ENCODE measurements around the gene GATD1.

GATD1 gene

DNA sequence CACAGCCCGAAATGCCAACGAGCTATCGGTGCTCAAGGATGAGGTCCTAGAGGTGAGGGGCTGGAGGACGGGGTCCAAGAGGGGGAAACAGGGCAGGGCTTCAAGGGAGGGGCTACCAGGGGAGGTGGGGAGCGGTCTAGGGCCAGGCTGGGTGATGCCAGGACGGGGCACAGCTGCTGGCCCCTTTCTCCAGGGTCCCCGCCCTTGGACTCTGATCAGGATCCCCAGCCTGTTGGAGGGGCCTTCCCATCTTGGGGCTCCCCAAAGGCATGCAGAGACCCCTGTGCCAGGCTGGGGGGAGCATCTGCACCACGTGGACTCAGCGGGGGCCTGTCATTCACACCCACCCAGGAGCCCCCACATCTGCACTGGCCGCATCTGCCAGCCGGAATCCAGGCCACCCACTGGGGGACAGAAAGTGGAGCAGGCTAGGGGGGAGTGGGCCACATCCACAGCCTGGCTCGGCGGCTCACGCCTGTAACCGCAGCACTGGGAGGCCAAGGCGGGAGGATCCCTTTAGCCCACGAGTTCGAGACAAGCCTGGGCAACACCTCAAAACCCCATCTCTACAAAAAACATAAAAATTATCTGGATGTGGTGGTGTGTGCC is 52.4 kb downstream of the GATD1 start:
- DNase-seq = no peak

DNA sequence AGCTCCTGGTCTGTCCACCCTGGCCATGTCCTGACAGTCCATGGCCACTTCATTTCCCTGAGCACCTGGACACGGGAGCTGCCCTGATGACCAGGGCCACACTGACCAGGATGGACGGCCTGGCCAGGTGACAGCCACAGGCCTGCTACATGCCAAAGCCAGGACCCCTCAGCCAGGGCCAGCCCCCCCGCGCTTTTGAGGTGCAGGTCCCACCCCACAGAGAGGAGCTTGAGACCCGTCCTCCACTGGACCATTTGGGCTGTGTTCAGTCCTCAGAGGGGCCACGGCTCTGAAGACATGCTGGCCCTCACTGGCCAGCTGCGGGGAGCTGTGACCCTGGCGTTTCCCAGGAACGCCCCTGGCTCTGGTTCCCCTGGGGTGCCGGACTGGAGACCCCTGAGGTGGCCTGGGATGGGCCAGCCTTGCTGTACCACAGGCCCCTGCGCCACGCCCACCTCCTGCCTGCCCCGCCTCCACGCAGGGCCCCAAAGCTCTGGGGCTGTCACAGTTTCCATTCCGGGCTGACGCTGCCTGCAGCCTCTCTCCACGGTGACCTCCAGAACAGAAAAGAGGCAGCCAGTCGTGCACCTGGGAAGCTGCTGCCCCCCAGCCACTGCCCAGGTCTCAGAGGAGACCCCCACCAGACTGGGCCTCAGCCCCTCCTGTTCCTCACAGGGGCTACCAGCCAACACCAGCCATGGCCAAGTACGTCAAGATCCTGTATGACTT is 53.1 kb downstream of the GATD1 start:
- no peak for DNase-seq

DNA sequence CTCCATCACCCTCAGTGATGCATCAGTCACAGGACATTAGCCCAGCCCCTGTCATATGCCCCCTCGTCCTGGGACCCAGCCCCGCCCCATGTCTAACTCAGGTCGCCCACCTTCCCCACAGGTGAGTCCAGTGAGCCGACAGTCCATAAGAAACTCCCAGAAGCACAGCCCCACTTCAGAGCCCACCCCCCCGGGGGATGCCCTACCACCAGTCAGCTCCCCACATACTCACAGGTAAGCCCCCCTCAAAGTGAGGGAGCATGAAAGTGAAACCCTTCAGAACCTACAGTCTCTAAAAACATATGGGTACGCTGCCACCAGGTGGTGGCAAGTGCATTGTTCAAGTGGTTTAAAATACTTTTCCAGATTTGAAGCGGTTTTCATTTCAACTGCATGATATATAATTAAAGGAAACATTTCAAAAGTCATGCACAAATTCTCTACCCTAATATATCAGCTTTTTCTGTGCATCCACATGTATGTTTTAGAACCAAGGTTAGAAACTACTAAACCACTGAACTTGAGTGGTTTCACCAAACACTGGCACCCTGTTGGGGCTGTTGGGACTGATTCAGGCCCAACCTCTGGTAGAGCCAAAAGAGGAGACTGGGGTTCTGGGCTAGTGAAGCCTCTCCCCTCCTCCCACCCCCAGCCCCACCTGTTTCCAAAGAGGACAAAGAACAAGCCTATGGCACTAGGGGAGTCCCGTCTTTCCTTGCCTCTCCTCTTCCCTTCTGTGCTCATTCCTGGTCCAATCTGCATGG is 54.0 kb downstream of the GATD1 start:
- peak; percentile 69 for DNase-seq

DNA sequence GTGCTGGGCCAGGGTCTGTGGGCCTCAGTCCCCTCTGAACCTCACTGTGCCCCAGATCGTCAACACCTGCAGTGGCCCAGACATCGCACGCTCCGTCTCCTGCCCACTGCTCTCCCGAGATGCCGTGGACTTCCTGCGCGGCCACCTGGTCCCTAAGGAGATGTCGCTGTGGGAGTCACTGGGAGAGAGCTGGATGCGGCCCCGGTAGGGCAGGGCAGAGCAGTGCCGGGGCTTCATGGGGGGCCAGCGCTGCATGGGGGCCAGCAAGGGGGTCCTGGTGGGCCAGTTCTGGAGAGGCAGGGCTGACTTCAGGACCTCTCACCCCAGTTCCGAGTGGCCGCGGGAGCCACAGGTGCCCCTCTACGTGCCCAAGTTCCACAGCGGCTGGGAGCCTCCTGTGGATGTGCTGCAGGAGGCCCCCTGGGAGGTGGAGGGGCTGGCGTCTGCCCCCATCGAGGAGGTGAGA is 54.9 kb downstream of the GATD1 start:
- no peak for DNase-seq

DNA sequence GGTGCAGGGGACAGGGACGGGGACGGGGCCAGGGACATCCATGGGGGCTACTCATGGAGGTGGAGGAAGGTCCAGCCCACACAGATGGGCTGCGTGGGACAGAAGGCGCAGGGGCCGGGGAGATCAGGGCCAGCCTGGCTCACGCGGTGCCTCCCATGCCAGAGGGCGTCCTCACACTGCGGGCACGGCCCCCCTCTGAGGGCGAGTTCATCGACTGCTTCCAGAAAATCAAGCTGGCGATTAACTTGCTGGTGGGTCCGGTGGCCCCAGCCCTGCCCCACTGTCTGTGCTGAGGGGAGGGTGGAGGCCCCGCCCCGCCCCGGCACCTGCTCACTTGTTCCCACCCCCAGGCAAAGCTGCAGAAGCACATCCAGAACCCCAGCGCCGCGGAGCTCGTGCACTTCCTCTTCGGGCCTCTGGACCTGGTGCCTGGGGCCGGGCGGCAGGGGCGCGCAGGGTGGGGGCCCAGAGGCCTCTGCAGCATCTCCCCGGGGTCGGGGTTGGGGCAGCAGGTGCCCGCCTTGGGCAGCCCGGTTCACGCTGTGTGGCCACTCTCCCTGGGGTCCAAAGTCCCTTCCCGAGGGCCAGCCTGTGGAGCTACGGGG is 55.4 kb downstream of the GATD1 start:
- peak; percentile 73 for DNase-seq

DNA sequence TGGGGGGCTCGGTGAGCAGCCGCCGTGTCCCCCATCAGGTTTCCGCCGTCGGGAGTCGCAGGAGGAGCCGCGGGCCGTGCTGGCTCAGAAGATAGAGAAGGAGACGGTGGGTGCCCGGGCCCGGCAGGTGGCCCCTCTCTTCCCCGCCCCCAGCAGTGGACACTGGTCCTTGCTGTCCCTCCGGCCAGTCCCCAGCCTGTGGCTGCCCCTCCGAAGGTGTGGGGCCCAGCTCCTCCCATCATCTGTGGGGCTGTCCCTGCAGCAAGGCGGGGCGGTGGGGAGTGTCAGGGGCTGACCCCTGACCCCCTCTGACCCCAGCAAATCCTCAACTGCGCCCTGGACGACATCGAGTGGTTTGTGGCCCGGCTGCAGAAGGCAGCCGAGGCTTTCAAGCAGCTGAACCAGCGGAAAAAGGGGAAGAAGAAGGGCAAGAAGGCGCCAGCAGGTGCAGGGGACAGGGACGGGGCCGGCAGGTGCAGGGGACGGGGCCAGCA is 56.0 kb downstream of the GATD1 start:
- DNase-seq = no peak

DNA sequence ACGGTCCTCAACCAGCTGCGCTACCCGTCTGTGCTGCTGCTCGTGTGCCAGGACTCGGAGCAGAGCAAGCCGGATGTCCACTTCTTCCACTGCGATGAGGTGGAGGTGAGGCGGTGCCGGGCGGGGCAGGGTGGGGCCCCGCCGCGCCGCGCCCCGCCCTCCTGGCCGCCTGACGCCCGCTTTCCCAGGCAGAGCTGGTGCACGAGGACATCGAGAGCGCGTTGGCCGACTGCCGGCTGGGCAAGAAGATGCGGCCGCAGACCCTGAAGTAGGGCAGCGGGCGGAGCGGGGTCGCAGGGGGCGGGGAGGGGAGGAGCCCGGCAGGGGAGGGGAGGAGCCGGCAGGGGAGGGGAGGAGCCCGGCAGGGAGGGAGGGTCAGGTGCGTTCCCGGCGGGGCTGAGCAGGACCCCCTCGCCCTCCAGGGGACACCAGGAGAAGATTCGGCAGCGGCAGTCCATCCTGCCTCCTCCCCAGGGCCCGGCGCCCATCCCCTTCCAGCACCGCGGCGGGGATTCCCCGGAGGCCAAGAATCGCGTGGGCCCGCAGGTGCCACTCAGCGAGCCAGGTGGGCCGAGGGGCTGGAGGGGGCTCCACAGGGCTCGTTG is 56.5 kb downstream of the GATD1 start:
- peak; percentile 28 for DNase-seq

DNA sequence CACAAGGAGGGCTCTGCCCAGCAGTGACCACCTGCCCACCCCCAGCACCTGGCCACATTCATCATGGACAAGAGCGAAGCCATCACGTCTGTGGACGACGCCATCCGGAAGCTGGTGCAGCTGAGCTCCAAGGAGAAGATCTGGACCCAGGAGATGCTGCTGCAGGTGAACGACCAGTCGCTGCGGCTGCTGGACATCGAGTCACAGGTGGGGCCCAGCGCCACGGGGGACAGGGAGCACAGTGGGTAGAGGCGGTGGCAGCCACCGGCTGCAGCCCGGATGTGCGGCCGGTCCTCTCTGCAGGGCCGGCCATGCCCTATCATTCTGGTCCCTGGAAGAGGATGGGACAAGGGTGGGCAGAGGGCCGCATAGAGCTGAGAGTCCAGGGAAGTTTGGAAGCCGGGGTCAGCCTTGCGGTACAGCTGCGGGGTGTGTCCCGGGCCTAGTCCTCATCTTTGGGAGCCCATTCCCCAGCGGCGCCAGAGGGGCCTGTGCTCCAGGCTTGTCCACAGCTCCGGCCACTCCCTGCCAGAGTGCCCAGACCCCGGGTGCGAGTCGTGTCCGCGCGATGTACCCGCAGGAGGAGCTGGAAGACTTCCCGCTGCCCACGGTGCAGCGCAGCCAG is 57.2 kb downstream of the GATD1 start:
- DNase-seq = no peak

DNA sequence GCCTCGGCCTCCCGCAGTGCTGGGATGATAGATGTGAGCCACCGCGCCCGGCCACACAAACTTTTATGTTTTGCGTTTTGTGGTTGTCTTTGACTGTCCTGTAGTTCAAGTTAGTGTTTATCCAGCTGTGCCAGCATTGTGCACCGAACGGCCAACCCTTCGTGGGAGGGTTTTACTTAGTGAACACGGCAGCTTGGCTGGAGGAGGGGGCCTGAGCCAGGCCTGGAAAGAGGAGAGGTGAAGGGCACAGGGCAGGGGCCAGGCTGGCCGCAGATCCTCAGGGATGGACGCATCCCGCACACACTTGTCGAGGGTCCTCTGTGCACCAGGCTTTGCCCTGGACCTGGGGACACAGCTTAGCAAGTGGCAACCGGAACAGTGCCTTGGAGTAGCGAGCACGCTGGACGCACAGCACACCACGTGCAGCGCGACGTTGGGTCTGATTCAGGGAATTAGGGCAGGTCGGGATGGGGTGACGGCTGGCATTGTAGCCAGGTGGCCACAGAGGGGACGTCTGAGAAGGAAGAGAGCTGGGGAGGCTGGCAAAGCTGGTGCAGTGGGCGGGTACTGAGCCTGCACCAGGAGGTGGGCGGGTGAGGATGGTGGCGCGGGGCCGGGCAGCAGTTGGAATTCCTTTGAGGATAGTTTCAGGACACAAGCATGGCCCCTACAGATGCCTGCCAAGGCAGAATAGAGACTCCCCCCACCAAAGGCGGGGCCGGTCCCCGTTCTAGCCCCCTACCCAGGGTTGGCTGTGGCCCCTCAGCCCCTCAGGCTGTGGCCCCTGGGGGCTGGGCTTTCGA is 57.9 kb downstream of the GATD1 start:
- DNase-seq = no peak

Measured in CD4-positive, alpha-beta T cell treated with Interleukin-6 for 4 hours (primary cell).